ENCODE data around the gene PRKAG3.

The PRKAG3 gene

GRCh38 chr2:218812861-218813260 lies 18.7 kb downstream of the PRKAG3 start:
- no peak for DNase-seq

GRCh38 chr2:218812096-218812815 lies 19.3 kb downstream of the PRKAG3 start:
- DNase-seq: no peak

- DNase-seq: no peak
Measured at GRCh38 chr2:218811382-218811781, 20.2 kb downstream of the PRKAG3 start.

GRCh38 chr2:218810256-218810655 lies 21.3 kb downstream of the PRKAG3 start:
- DNase-seq: no peak

GRCh38 chr2:218809515-218809914 lies 22.1 kb downstream of the PRKAG3 start:
- no peak for DNase-seq

- no peak for DNase-seq
Measured at GRCh38 chr2:218807626-218808025, 24.0 kb downstream of the PRKAG3 start.

- no peak for DNase-seq
Measured at GRCh38 chr2:218806346-218806978, 25.1 kb downstream of the PRKAG3 start.

GRCh38 chr2:218805627-218806026 lies 26.0 kb downstream of the PRKAG3 start:
- DNase-seq: no peak

GRCh38 chr2:218804817-218805216 lies 26.8 kb downstream of the PRKAG3 start:
- DNase-seq: no peak

GRCh38 chr2:218802386-218802994 lies 29.1 kb downstream of the PRKAG3 start:
- no peak for DNase-seq

- no peak for DNase-seq
Measured at GRCh38 chr2:218799990-218800389, 31.6 kb downstream of the PRKAG3 start.

GRCh38 chr2:218798767-218799504 lies 32.7 kb downstream of the PRKAG3 start:
- DNase-seq: no peak

- DNase-seq: no peak
Measured at GRCh38 chr2:218796691-218797090, 34.9 kb downstream of the PRKAG3 start.

GRCh38 chr2:218792433-218792832 lies 39.2 kb downstream of the PRKAG3 start:
- DNase-seq: no peak

- DNase-seq: no peak
Measured at GRCh38 chr2:218788529-218789255, 42.9 kb downstream of the PRKAG3 start.

- no peak for DNase-seq
Measured at GRCh38 chr2:218786133-218786532, 45.5 kb downstream of the PRKAG3 start.

GRCh38 chr2:218785103-218785502 lies 46.5 kb downstream of the PRKAG3 start:
- DNase-seq: no peak

- no peak for DNase-seq
Measured at GRCh38 chr2:218783688-218784087, 47.9 kb downstream of the PRKAG3 start.

GRCh38 chr2:218782528-218782844 lies 49.1 kb downstream of the PRKAG3 start:
- no peak for DNase-seq

GRCh38 chr2:218781691-218782527 lies 49.7 kb downstream of the PRKAG3 start, which contains the start of gene CYP27A1:
Gene CYP27A1 (plus strand): TSS chr2:218782147. CDS start chr2:218782183, 36 bp downstream.
- DNase-seq: no peak

- no peak for DNase-seq
Measured at GRCh38 chr2:218780851-218781690, 50.5 kb downstream of the PRKAG3 start.
